DMS153 treated with DMSO at 0.1 percent for 48 hours (cell line): Measurements from ENCODE around the gene ANKRD55.
"Not testable (repeated sequence)": the region's sequence is repeated elsewhere in the genome, so short reads cannot be mapped to it uniquely, and the experiment has no call there.

ENCODE experiments used
- DNase-seq: peaks from one replicate; lab custom pipeline; 2025; ENCODE audit not compliant: unreplicated experiment; lab: John Stamatoyannopoulos, UW

Gene ANKRD55

DNA sequence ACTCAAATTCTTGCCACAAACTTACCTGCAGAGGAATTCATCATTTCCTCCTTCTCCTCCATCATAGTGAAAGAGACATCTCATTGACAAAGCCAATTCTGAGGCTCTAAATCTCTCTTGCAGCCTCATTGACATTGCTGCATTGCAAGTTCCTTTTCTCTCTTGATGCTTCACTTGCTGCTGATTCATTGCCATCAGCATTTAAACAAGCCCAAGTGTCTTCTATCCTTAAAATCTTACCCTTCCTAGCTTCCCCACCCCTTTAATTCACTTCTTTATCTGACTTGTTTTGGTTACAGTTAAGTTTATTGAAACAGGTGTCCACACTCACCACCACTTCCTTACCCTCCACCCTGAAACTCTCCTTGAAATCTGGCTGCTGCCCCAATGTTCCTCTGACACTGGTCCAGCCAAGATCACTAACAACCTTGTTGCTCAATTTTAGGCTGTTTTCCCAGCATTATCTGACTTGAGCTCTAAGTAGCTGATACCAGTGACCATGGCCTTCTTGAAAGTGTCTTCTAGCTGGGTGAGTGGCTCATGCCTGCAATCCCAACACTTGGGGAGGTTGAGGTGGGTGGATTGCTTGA lies 152.0 kb downstream of the ANKRD55 start:
- not testable (repeated sequence) for DNase-seq

DNA sequence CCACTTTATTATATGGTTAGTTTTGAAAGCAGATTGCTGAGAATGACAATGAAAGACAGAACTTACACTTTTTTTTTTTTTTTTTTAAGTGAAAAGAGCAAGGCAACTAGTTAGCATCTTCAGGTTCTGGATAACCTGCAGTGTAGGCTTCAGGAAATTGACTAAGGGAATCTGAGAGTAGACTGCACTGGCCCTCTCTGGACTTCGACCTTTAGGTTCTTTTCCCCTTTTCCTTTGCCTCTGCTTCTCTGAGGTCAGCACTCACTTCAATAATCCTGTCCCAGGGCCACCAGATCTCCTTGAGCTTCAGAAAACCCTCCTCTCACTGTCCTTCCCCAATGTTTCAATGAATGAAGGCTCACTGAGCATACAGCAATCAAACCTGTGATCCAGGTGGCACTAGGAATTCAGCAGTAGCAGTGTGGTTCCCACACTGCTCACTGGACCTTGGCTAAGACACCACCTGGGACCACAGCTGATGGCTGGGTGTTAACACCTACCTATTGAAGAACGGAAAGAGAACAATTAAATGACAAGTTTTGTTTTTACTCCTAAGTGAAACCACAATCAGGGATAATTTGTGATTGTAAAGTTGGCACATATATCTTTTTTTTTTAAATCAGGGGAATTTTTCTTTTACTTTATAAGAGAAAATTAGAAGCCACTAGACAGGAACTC lies 152.6 kb downstream of the ANKRD55 start:
- no peak for DNase-seq

DNA sequence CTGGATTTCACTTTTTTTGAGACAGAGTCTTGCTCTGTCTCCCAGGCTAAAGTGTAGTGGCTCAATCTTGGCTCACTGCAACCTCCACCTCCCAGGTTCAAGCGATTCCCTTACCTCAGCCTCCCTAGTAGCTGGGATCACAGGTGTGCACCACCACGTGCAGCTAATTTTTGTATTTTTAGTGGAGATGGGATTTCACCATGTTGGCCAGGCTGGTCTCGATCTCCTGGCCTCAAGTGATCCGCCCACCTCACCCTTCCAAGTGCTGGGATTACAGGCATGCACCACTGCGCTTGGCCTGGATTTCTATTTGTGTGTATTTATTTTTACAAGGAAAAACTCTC lies 154.0 kb downstream of the ANKRD55 start:
- DNase-seq: not testable (repeated sequence)

DNA sequence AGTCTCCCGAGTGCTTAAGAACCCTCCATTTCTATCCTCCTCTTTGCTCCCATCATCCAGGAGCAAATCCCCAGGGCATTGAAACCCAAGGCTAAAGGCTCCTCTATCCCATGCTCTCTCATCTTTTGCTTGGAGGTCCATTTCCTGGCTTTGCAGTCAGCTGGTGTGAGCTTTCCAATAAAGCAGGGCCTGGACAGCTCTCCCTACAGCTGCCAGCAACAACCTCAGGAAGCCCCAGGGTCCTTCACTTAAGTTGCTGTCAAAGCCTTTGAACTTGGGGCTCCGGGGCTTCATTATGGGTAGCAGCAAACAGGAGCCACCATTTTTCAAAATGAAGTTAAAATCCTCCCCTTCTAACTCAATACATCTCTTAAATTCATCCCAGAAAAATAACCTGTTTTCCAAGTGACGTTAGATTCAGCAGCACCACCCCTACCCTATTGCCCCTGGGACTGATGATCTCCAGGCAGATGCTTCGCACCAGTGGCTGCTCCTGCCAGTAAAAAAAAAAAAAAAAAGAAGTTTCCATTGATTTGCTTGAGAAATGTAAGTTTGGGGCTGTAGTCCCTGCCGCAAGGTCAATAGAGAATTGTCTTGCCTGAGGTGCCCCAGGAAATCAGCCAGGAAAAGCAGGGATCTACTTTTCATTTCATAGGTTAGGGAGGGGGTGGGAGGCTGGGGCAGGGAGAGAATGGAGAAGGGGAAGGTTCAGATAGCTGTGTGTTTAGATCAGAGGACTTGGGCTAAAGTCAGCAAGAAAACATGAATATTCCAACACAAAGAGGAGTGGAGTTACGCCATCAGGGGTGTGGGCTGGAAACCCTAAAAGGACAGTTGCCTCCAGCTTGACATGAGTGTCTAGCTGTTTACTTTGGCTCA lies 154.6 kb downstream of the ANKRD55 start:
- no peak for DNase-seq

DNA sequence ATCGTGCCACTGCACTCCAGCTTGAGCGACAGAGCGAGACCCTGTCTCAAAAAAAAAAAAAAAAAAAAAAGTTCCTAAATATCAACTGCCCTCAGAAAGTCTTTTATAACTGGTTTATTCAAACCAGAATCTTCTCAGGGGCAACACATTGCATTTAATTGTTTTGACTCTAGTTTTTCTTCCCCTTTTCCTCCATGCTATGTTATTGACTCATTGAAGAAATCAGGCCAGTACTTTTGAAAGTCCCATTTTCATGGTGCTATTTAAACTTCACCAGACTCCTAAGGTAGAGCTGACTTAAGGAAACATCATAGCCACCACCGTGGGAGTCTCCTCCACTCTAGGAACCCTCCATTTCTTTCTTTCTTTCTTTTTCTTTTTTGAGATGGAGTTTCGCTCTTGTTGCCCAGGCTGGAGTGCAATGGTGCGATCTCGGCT lies 155.3 kb downstream of the ANKRD55 start:
- DNase-seq: no peak

DNA sequence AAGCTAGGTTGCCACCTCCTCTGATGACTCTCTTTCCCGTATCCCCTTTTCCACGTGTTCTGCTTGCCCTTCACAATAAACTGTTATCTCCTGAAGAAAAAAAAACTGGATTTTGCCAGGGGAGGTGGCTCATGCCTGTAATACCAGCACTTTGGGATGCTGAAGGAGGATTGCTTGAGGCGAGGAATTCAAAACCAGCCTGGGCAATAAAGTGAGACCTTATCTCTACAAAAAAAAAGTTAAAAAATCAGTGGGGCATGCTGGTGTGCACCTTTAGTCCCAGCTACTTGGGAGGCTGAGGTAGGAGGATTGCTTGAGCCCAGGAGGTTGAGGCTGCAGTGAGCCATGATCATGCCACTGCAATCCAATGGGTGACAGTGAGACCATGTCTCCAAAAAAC lies 156.6 kb downstream of the ANKRD55 start:
- DNase-seq: no peak

DNA sequence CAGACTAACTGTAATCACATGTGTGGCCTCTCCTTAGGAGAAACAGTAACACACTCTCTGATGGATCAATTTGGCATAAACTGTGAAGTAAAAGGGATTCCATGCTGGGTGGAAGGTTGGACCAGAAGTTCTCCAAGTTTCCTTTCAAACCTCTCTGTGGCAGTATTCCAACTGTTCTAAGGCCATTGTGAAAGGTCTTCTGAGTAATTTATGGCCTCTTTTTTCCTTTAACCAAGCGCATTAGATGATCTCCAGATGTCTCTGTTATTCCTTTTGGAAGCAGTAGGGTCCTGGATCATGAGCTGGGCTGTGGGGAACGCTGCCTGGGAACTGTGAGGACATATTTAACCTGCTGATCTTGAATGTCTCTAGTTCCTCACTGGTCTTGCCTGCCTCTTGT lies 157.8 kb downstream of the ANKRD55 start:
- no peak for DNase-seq

DNA sequence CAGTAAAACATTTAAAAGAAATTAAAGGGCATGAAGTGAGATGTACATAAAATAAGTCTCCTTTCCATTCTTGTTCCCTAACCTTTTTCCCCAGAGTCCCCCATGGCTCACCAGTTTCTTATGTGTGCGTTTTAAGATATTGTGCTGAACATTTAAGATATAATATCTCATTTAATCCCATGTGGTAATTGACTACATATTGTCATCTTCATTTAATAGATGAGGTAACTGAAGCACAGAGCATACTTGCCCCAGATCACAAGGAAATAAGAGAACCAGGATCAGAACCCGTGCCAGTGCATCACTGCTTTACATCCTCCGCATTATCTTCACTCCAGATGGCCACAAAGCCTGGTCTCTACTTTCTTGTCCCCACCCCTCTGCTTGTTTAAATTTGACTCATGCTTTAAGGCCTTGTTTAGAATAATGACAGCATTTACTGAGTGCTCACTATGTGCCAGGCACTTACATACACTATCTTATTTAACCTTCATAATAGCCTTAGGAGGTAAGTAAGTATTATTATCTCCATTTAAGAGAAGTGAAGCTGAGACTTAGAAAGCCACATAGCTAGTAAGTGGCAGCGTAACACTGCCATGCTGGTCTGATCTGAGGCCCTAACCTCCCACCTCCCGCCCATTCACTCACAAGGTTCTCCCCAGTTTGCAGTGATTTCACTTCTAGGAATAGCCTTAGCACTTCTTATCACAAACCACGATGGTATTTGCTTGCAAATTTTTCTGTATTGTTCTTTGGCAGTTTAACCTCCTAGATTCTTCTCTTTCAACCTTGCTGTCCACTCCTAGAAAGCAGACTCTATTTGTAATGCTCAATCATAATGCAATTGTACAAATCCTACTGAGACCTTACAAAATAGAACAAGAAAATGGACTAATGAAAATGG lies 160.0 kb downstream of the ANKRD55 start:
- no peak for DNase-seq

DNA sequence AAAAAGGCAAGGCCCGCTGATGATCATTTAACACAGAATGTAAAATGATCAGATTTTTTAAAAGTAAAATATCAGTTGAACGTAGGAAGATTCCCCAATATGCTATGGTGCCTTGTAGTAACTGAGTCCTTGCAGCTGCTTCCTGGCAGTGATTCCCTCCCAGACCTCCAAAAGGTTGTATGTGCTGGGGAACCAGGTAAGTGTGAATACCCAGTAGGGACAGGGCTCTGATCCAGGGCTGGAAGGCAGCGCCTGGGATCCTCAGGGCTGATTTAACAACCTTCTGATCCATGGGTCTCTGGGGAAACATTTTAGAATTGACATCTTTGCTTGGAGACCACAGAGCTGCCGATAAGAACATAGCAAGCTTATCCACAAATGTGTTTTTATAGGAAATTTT lies 161.7 kb downstream of the ANKRD55 start:
- DNase-seq: no peak

DNA sequence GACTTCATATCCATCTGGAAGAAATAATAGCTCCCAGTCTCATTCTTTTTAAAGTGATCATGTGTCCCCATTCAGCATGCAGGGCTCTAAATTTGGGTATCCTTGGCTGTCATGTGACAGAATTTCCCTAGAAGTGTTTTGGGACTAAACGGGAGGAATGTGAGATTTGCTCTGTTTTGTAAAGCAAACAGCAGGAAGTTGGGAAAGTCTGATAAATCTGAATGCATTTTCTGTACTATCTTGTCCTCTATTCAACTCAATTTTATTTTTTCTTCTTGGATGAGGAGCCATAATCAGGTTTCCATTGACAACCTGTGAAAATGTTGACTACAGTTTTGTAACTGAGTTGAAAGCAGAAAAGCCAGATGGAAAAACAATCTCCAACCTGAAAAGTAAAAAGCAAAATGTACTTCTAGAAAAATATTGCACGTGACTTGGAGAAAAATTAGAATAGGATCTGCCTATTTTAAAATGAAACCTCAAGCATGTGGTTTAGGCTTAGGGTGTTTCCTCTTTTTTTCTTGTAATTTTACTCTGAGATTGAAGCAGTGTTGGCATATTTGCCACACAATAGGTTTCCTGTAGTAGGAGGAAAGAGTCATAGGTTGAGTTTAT lies 162.2 kb downstream of the ANKRD55 start:
- DNase-seq: no peak

DNA sequence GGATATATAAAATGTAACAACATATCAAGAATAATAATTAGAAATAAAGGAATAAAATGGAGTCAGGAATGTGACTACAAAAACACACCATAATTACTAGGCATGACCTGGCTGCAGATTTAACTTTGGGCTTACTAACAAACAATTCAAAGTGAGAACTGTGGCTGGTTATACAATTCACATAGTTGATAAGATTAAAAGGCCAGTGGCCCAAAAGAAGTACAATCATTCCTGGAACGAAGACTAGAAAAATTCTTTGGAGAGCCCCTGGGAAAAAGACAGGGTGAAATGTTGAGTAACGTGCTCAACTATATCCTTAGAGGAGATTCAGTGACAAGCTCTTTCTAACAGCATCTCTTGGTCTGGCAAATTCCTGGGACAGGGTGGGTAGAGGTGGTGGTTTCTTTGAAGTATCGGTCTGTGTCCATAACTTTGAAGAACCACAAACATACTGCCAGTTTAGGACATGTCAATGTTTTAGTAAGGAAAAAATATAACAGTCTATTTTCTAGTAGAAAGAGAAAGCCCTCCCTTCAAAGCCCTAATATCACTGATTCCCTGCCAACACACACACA lies 163.4 kb downstream of the ANKRD55 start:
- DNase-seq: no peak

DNA sequence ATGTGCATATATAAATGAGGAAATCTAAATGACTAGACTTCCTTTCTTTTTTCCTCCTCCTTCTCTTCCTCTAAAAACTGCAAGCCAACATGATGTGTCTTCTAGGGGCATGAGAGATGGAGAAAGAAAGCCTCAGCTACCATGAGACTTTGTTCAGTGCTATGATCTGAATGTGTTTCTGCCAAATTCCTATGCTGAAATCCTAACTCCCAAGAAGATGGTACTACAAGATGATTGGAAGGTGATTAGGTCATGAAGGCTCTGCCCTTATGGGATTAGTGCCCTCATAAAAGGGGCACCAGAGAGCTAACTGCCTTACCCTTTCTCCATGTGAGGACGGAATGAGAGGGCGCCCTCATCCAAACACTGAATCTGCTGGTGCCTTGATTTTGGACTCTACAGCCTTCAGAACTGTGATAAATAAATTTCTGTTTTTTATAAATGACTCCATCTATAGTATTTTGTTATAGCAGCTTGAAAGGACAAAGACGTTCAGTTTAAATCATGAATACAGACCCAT lies 166.1 kb downstream of the ANKRD55 start:
- no peak for DNase-seq

DNA sequence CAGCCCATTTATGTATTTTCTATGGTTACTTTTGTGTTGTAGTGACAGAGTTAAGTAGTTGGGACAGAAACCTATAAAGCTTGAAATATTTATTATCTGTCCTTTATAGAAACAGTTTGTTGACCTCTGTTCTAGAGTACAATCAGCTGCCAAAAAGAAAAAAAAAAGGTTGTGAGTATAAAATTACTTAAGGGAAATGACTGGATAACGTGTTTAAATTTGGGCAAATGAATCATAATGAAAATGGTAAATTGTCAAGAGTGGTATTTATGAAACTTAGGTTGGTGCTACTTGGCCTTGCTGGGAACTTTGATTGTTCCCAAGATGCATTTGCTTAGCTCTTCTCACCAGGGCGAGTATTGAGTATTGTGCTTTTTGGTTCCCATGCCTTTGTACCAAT lies 168.1 kb downstream of the ANKRD55 start:
- no peak for DNase-seq

DNA sequence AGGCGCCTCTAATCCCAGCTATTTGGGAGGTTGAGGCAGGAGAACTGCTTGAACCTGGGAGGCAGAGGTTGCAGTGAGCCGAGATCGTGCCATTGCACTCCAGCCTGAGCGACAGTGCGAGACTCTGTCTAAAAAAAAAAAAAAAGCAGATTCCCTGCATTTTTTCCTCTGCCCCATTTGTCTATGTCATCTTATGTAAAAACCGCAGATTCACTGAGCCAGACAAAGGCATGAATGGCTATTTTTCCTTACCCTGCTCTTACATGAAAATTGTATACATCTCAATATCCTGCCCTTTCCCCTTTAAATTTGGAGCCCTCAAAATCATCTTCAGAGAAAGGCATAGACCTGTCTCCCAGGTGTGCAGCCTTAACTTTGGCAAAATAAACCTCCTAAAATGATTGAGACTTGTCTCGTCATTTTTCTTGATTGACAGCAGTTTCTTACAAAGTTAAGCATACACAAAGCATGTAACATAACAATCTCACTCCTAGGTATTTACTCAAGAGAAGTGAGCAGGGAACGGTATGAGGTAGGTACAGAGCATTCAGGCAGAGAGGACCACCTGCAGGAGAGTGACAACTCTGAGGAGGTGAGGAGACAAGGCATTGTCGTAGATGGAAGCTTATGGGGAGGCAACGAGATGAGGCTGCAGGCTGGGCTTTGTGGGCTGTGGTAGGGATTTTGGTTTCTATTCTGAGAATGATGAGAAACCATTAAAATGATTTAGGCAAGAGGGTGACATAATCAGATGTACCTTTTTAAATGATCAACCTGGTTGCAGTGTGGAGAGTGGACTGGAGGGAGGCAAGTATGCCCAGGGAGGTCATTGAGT lies 172.6 kb downstream of the ANKRD55 start:
- DNase-seq: no peak

DNA sequence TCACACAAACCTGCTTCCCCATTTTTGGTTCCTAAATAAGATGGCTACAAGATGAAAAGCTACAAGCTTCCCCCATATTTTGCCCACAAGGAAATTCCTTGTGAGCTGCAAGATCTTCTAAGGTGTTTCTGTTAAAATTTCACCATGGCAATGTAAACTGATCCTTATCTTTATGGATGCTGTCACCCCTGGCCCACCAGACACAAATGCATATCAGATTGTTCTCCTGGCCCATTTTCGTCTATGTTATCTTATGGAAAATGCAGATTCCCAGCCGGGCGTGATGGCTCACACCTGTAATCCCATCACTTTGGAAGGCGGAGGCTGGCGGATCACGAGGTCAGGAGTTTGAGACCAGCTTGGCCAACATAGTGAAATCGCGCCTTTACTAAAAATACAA lies 173.3 kb downstream of the ANKRD55 start:
- DNase-seq: no peak

DNA sequence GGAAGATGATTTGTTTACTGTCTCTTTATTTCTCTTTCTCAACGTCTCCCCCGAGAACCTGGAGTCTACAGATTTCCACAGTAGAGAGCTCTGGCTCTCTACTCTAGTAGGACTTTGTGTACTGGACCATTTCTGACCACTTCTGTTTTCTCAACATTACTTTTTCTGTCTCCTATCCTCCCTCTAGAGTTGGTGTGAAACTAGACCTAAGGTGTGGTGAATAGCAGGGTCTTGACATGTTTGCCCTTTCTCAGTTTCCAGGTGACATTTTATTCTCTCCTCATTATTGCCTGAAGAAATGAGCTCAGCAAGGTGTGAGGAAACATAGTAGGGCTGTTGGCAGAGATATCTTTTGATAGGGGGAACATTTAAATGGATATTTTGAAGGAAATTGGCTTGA lies 176.3 kb downstream of the ANKRD55 start:
- DNase-seq: no peak

DNA sequence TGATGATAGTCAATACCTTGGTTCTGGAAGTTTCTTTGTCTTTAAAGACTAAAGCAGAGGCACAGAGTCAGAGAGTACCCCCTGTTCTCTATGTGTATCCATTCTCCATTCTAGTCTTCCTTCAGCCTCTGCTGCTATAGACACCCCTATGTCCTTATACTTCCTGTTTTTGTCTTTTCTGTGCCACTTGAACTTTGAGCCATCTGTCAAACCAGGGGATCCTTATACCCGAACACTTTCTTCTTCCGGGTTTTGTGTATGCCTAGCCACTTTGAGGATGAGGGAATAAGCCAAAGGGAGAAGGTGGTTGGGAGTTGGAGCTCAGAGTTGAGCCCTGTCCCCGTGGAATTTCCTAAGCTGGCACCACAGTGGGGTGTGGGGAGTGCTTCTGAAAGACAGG lies 177.3 kb downstream of the ANKRD55 start:
- no peak for DNase-seq

DNA sequence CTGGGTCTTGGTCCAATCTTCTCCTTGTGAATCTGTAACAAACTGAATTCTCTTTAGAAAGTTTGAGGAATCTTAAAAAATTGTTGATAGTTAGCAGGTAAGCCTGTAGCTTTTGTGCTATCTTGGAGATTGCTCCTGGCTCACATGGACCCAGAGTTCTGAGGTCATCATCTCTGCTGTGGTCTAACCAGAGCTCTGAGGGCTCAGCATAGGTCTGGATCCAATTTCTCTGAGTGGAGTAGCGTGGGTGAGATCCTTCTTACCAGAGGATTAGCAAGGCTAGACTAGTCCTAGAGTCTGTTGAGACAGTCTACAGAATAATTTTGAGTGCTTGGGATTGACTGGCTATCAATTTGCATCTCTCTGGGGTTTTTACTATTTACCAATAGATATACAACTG lies 177.8 kb downstream of the ANKRD55 start:
- no peak for DNase-seq

DNA sequence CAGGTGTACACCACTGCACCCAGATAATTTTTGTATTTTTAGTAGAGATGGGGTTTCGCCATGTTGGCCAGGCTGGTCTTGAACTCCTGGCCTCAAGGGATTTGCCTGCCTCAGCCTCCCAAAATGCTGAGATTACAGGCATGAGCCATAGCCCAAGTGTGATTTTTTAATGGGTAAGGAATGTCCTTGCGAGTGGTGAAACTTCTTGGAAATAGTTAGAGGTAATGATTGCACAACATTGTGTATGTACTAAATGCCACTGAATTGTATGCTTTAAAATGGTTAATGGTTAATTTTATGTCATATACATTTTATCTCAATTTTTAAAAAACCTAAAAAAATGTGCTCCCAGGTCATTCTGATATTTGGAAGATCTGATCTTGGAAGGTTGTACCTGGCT lies 178.5 kb downstream of the ANKRD55 start:
- DNase-seq: no peak
